ENCODE results near the gene TEAD3.

Gene TEAD3

GRCh38 chr6:35492258-35492973 is 4.5 kb downstream of the TEAD3 start:
- no peak for DNase-seq (ENCODE audit: low spot score)

GRCh38 chr6:35491558-35492257 is 5.2 kb downstream of the TEAD3 start:
- no peak for DNase-seq (ENCODE audit: low spot score)

GRCh38 chr6:35490821-35491557 is 5.9 kb downstream of the TEAD3 start:
- DNase-seq (ENCODE audit: low spot score): no peak

DNA sequence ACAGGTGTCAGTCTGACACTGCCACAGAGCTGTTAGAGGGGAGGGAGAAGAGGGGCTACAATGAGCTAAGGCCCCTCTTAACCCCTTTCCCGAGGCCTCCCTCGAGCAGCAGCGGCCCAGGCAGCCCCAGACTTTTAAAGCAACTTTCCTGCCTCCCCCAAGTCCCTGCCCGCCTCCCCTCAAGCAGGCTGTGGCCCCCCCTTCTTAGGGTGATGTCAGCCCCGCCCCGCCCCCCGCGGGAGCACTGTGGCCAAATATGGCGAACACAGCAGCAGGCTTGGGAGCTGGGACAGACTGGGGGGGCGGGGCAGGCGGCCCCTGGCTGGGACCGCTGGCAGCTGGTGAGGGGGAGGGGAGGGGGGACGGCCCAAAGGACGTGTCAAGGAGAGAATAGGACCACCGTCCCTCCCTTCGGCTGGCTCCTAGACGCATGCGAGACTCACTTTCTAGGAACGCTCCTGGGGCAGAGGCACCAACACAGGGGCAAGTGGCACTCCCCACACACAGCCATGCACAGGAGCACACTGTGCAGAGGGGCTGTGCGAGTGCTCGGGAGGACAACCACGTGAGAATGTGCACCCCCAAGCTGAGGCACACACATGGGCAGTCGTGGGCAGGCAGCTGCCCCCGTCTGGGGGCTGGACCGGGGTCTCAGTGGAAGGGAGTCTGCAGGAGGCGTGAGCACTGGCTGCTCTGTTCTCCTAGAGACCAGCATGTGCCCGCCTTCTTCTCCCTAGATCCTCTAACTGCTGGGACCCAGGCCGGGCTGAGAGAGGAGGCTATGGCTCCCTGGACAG is 6.7 kb downstream of the TEAD3 start:
- DNase-seq (ENCODE audit: low spot score): no peak

- DNase-seq (ENCODE audit: low spot score): no peak
These were observed 7.8 kb downstream of the TEAD3 start for GRCh38 chr6:35489066-35489465.

- DNase-seq (ENCODE audit: low spot score): no peak
These were observed 8.4 kb downstream of the TEAD3 start for GRCh38 chr6:35488517-35488862.

DNA sequence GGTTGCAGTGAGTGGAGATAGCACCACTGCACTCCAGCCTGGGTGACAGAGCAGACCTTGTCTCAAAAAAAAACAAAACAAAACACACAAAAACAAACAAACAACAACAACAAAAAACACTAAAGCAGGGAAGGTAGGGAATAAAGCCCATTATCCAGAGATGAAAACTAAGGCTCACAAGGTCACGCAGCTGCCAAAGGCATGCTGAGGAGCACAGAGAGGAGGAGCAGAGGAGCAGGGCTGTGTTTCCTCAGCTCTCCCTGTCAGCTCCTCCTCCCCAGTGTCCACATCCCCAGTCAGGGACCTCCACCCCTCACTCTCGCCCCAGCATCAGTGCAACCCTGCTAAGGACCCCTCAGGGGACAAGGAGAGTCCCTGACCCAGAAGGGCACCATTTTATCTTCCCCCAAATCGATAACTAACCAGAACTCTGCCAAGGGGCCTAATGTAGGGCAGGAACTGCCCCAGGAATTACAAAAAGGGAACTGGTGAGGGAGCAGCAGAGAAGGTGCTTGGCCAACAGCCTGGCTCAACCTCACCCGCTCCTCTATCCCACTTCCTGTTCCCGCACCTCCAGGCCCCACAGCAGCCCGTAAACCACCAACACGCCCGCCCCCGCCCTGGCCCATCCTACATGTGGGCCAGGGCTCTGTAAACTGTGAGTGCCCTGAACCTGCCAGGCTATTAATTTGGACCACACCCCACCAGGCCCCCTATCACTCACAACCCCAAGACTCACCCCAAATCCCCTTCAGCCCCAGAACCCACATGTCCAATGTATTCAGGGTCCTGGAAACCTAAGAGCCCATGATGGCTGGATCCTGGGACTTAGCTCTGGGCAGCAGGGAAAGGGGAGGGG is 9.0 kb downstream of the TEAD3 start:
- no peak for DNase-seq (ENCODE audit: low spot score)

- DNase-seq (ENCODE audit: low spot score): no peak
These were observed 10.6 kb downstream of the TEAD3 start for GRCh38 chr6:35486005-35486925.

- DNase-seq (ENCODE audit: low spot score): no peak
These were observed 11.4 kb downstream of the TEAD3 start for GRCh38 chr6:35485402-35485877.

DNA sequence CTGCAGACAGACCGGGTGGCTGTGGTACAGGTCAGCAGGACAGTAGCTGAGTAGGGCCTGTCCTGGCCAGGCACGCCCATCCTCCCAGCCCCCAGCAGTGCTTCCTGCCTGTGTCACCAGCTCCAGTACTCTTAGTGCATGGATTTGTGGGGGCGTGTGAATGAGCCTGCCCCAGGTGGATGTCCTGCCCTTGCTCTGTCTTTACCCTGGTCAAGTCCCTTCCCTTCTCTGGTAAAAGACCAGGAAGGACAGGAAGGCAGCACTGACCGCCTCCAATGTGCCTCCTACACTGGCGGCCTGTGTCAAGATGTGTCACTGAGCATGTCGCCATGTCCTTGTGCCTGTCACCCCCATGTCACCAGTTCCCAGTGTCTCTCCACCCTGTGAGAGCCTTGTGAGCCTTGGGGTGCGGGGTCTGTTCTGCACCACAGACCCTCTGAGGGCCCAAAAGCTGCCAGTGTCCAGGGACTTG is 11.9 kb downstream of the TEAD3 start:
- no peak for DNase-seq (ENCODE audit: low spot score)

GRCh38 chr6:35483893-35484645 is 12.8 kb downstream of the TEAD3 start:
- no peak for DNase-seq (ENCODE audit: low spot score)

GRCh38 chr6:35483490-35483889 is 13.4 kb downstream of the TEAD3 start:
- DNase-seq (ENCODE audit: low spot score): no peak

DNA sequence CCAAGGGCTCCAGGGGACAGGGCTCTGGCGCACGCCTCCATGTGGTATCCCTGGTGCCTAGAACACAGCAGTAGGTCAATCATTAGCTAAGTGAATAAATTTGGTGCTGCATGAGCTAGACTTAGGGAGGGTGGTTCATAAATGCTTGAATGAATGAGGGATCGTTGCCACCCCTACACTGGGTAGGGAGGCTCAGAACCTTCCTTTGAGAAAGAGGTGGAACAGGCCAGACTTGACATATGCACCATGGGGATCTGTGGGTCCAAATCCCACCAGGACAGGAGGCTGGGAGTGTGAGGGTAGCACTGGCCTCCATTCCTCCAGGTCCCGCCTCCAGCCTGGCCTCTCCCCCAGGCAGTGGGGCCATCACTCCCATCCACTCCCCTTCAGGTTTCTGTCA is 13.8 kb downstream of the TEAD3 start:
- DNase-seq (ENCODE audit: low spot score): no peak

DNA sequence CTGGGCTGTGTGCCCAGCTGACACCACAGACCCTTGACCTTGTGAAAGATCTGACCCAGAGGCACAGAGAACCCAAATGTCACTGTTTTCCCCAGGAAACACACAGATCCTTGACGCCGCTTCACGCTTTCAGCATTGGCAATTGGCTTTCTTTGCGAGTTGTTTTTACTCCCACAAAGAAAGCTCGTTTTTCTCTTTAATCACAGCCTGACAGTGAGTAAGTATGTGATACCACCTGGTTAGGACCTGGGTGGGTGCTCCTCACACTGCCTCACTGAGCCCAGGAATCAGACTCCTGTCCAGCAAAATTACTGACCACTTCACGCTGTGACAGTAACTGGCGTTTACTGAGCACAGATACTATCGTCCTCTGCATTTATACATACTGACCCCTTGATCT is 15.7 kb downstream of the TEAD3 start:
- no peak for DNase-seq (ENCODE audit: low spot score)

DNA sequence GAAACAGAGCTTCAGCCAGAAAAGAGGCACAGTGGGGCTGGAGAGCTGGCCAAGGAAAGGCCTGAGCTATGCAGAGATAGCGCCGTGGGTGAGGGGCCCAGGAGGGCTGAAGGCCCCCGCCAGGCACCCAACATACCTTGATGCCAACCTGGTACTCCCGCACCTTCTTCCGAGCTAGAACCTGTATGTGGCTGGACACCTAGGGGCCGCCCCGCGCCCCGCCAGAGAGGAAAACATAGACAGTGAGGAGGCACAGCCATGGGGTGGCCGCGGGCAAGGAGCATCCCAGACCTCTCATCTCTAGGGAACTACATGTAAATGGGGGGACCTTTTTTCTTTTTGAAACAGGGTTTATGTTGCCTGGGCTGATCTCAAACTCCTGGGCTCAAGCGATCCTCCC is 16.7 kb downstream of the TEAD3 start:
- DNase-seq (ENCODE audit: low spot score): no peak

GRCh38 chr6:35478259-35478658 is 18.6 kb downstream of the TEAD3 start:
- no peak for DNase-seq (ENCODE audit: low spot score)

DNA sequence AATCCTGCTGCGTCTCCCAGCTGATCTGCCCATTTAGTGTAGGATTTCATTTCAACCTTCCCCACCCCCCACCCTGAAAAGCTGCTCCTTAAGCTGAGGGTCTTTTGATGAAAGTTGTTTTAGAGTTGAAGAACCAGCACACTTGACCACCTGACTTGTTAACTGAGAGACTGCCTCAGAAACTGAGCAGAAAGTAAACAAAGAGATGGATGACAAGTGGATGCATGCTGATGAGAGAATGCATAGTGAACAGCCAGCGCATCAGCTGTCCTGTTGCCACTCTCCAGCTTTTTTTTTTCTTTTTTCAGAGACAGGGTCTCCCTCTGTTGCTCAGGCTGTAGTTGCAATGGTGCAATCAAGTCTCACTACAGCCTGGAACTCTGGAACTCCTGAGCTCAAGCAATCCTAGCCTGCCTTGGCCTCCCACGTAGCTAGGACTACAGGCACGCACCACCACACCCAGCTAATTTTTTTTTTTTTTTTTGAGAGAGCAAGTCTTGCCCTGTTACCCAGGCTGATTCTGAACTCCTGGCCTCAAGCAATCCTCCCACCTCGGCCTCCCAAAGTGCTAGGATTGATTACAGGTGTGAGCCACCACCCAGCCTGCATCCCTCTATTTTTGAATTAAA is 19.2 kb downstream of the TEAD3 start:
- DNase-seq (ENCODE audit: low spot score): no peak

DNA sequence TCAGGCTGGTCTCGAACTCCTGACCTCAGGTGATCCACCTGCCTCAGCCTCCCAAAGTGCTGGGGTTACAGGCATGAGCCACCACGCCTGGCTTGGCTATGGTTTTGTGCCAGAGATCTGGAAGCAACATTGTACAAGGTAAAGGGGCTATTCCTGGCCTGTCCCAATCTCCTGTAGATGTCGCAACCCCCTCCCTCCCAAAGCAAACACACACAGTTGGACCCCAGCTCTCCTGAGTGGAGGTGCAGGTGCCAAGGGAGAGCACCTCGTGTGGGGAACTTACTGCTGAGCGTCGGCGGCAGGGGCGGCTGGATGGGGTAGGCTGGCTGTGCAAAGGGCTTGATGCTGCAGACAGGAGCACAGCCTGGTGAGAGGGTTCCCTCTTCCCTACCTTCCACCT is 19.9 kb downstream of the TEAD3 start:
- no peak for DNase-seq (ENCODE audit: low spot score)

DNA sequence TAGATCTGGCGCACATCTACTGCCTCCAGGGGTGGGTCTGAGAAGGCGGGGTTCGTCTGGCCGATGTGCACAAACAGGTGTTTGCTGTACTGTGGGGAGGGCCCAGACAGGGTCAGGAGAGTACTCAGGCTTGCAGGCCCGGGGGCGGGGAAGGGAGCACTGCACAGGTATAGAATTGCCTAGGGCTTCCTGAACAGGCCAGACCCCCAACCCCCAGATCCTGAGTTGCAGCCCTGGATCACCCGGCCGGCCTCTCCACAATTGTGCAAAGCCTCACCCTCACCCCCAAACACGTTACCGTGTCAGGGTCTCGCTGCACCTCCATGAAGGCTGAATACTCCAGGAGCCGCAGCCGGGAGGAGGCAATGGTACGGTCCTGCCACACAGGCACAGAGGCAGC is 20.9 kb downstream of the TEAD3 start:
- DNase-seq (ENCODE audit: low spot score): no peak
